Neural cell (in vitro differentiated cells): ENCODE results near the gene LMO7.

Experiments
- EZH2 ChIP-seq: fragments of 200-600, 300-800 bp; shearing (Covaris generic), sonication (generic); IDR thresholded peaks from 2 replicates; pipeline ENCODE4 v1.6.1; 2014; ENCODE audit warnings: antibody characterized with exemption, low read length, borderline replicate concordance, mild to moderate bottlenecking; ENCODE audit not compliant: insufficient read depth, poor library complexity, severe bottlenecking
- POLR2AphosphoS5 ChIP-seq: IDR thresholded peaks from 2 replicates; pipeline ENCODE4 v1.6.1; 2012
- TF ChIP-seq, protein P1 (sequence below): IDR thresholded peaks from 2 replicates; pipeline ENCODE4 v1.6.1; 2012; ENCODE audit warnings: borderline replicate concordance

DNA sequence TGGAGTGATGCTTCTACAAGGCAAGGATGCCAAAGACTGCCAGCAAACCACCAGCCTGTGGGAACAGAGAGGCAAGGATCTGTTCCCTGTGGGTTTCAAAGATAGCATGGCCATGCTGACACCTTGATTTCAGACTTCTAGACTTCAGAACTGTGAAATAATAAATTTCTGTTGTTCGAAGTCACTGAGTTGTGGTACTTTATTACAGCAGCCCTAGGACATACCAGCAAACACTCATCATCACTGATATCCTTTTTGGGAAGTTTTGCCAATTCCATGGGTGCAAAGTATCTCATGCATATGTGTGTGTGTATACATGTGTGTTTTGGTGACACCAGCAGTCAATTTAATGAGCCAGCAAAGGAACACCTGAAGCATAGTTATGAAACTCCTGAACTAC, 21.0 kb downstream of the LMO7 start:
- no peak for TF ChIP-seq EZH2
- no peak for TF ChIP-seq POLR2AphosphoS5
- TF ChIP-seq, protein P1, sequence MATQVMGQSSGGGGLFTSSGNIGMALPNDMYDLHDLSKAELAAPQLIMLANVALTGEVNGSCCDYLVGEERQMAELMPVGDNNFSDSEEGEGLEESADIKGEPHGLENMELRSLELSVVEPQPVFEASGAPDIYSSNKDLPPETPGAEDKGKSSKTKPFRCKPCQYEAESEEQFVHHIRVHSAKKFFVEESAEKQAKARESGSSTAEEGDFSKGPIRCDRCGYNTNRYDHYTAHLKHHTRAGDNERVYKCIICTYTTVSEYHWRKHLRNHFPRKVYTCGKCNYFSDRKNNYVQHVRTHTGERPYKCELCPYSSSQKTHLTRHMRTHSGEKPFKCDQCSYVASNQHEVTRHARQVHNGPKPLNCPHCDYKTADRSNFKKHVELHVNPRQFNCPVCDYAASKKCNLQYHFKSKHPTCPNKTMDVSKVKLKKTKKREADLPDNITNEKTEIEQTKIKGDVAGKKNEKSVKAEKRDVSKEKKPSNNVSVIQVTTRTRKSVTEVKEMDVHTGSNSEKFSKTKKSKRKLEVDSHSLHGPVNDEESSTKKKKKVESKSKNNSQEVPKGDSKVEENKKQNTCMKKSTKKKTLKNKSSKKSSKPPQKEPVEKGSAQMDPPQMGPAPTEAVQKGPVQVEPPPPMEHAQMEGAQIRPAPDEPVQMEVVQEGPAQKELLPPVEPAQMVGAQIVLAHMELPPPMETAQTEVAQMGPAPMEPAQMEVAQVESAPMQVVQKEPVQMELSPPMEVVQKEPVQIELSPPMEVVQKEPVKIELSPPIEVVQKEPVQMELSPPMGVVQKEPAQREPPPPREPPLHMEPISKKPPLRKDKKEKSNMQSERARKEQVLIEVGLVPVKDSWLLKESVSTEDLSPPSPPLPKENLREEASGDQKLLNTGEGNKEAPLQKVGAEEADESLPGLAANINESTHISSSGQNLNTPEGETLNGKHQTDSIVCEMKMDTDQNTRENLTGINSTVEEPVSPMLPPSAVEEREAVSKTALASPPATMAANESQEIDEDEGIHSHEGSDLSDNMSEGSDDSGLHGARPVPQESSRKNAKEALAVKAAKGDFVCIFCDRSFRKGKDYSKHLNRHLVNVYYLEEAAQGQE = no peak
